ENCODE data around the gene TRPM8. TPM values are rescaled to one million over a fixed set of nuclear protein-coding genes. Genes with fewer than 3 reads are reported as not detected.
"Not testable (repeated sequence)": the region's sequence is repeated elsewhere in the genome, so short reads cannot be mapped to it uniquely, and the experiment has no call there.

TRPM8 gene
- total RNA-seq = not detected

DNA sequence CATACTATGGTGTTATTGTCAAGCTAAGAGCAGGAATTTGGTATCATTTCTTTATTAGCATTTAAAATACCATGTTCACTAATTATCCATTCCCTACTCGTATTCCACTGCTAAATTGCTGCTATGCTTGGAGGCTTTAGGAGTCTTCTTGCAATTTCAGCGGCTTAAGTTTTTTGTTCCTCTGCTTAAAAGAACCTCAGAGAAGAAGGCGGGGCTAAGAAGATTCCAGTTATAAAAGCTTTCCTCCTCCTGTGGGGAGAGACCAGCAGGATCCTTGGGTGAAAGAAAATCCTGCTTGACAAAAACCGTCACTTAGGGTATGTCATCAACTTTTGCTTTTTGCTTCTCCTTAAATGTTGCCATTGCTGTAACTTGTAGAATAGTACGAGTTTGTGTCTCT is at the start of gene TRPM8:
TSS of gene TRPM8 (plus strand) at position 258 of the 400 bp plus-strand sequence. CDS start 9,165 bp downstream, outside the sequence.
- no peaks in the 10 kb centered on the region for H3K9me3 ChIP-seq
- no peak within 1 kb of the TSS for H3K4me3 ChIP-seq
- no peak within 1 kb of the TSS for H3K27ac ChIP-seq
- no peaks in the 10 kb centered on the region for H3K4me1 ChIP-seq (ENCODE audit: control insufficient read depth in 1 of 2, low read depth in 2 of 2)
- no peaks in the 10 kb centered on the region for H3K27me3 ChIP-seq (replicated peaks; ENCODE audit: insufficient read depth)
- H3K36me3 ChIP-seq = no peaks in the 10 kb centered on the region
- TF ChIP-seq, protein P1, sequence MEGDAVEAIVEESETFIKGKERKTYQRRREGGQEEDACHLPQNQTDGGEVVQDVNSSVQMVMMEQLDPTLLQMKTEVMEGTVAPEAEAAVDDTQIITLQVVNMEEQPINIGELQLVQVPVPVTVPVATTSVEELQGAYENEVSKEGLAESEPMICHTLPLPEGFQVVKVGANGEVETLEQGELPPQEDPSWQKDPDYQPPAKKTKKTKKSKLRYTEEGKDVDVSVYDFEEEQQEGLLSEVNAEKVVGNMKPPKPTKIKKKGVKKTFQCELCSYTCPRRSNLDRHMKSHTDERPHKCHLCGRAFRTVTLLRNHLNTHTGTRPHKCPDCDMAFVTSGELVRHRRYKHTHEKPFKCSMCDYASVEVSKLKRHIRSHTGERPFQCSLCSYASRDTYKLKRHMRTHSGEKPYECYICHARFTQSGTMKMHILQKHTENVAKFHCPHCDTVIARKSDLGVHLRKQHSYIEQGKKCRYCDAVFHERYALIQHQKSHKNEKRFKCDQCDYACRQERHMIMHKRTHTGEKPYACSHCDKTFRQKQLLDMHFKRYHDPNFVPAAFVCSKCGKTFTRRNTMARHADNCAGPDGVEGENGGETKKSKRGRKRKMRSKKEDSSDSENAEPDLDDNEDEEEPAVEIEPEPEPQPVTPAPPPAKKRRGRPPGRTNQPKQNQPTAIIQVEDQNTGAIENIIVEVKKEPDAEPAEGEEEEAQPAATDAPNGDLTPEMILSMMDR (IDR thresholded peaks at IDR 0.05) = no peak
- ATAC-seq (ENCODE audit: insufficient number of reproducible peaks, low FRiP score, low read depth) (no peak), DNase-seq (ENCODE audit: low spot score) (no peak)

DNA sequence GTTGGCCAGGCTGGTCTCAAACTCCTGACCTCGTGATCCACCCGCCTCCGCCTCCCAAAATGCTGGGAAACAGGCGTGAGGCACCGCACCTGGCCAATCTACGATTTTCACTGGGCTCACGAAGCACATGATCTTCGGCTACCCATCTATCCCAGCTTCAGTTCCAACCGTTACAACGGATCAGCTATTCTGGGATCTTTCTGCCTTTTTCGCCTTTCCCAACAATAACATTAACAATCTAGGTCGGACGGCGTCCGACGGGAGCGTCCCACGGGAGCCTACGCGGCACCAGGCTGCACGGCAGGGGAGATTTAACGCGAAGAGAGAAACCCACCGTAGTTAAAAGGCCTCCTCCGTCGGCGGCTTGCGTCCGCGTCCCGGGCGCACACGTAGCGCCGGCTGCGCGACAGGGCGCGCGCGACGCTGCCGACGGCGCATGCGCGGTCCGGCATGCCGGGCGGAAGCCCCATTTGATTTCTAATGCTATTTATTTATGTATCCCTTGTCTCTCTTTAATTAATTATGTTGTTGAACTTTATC is 49.1 kb upstream of the TRPM8 start, which contains the start of gene MSL3B:
TSS of gene MSL3B (minus strand) at position 394 of the 540 bp plus-strand sequence.
- Histone ChIP-seq H3K4me1 (ENCODE audit: control insufficient read depth in 1 of 2, low read depth in 2 of 2) (no peaks in the 10 kb centered on the region), H3K4me3 (peak within 1 kb of the TSS; percentile 73), H3K36me3 (no peaks in the 10 kb centered on the region), H3K27ac (no peak within 1 kb of the TSS), H3K27me3 (replicated peaks; ENCODE audit: insufficient read depth) (no peaks in the 10 kb centered on the region), H3K9me3 (peaks cover 5% of the 10 kb centered on the region)
- TF ChIP-seq, protein P1 (IDR thresholded peaks at IDR 0.05) = no peak
- DNase-seq (ENCODE audit: low spot score) (no peak), ATAC-seq (ENCODE audit: insufficient number of reproducible peaks, low FRiP score, low read depth) (no peak)

DNA sequence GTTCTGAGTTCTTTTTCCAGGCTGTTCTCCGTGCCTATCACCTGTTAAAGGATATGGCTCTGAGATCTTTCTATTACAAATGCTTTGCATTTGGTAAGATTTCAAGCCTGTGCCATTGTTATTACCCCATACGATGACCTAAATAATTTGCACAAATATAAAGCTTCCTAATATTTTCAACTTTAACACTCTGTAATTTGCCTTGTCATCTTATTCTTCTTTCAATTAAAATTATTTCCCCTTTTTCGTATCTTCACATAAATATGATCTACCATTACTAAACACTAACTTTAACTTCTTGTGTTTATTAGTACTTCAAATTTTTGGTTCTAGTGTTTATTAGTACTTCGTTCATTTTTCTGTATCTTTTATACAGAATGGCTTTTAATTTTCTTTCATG is 45.7 kb upstream of the TRPM8 start:
- peaks cover 5% of the 10 kb centered on the region for H3K9me3 ChIP-seq
- H3K4me3 ChIP-seq = no peak overlapping the region
- no peaks in the 10 kb centered on the region for H3K36me3 ChIP-seq
- H3K4me1 ChIP-seq (ENCODE audit: control insufficient read depth in 1 of 2, low read depth in 2 of 2) = no peaks in the 10 kb centered on the region
- H3K27me3 ChIP-seq (replicated peaks; ENCODE audit: insufficient read depth) = no peaks in the 10 kb centered on the region
- no peak for ATAC-seq (ENCODE audit: insufficient number of reproducible peaks, low FRiP score, low read depth)
- no peak overlapping the region for H3K27ac ChIP-seq
- no peak for DNase-seq (ENCODE audit: low spot score)
- TF ChIP-seq, protein P1 (IDR thresholded peaks at IDR 0.05) = no peak

DNA sequence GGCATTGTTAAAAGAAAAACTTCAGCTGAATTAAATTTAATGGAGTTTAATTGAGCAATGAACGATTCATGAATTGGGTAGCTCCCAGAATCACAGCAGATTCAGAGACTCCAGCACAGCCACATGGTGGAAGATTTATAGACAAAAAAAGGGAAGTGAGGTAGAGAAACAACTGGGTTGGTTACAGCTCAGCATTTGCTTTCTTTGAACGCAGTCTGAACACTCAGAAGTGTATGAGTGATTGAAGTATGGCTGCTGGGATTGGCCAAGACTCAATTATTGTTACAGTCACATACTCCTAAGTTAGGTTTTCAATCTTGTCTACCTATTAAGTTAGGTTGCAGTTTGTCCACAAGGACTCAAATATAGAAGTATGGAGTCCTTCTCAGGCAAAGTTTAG is 45.0 kb upstream of the TRPM8 start:
- not testable (repeated sequence) for H3K27me3 ChIP-seq (replicated peaks; ENCODE audit: insufficient read depth); DNase-seq (ENCODE audit: low spot score); H3K4me3 ChIP-seq; H3K9me3 ChIP-seq; H3K27ac ChIP-seq; H3K4me1 ChIP-seq (ENCODE audit: control insufficient read depth in 1 of 2, low read depth in 2 of 2); ATAC-seq (ENCODE audit: insufficient number of reproducible peaks, low FRiP score, low read depth); H3K36me3 ChIP-seq

DNA sequence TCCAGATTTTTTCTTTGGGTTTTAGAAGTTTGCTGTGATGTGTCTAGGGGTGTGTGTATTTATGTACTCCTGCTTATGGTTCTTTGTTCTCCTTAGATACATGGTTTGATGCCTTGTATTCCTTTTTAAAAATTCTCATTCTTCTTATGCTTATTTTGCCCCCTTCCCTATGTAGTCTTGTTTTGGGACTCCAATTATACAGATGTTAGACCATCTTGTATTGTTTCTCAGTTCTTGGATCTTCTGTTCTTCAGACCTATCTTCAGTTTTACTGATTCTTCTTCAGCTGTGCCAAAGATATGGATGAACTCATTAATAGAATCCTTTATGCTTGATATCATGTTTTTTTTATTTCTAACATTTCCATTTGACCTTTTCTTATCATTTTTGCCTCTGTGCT is 34.8 kb upstream of the TRPM8 start:
- H3K4me1 ChIP-seq (ENCODE audit: control insufficient read depth in 1 of 2, low read depth in 2 of 2) = no peaks in the 10 kb centered on the region
- DNase-seq (ENCODE audit: low spot score) (no peak), ATAC-seq (ENCODE audit: insufficient number of reproducible peaks, low FRiP score, low read depth) (no peak)
- peaks cover 5% of the 10 kb centered on the region for H3K9me3 ChIP-seq
- no peak overlapping the region for H3K4me3 ChIP-seq
- no peaks in the 10 kb centered on the region for H3K27me3 ChIP-seq (replicated peaks; ENCODE audit: insufficient read depth)
- no peaks in the 10 kb centered on the region for H3K36me3 ChIP-seq
- no peak overlapping the region for H3K27ac ChIP-seq
- TF ChIP-seq, protein P1 (IDR thresholded peaks at IDR 0.05) = no peak

DNA sequence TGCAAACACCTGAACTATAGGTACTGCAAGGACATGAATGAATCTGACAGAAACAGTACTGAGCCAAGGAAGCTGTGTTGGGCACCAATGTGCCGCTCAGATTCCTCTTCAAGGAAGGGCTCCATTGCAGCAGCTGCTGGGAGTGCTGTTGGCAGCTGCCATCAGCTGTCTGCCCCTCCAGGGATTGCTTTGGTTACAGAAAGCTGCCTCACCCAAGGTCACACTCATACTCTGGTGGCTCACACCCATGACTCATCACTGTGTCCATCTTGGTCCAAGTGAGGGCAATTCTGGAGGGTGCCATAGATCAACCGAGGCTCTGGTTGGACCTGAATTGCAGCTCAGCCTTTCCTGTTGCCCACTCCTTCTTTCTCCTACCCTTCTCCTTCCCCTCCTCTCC is 24.4 kb upstream of the TRPM8 start:
- DNase-seq (ENCODE audit: low spot score) (no peak), ATAC-seq (ENCODE audit: insufficient number of reproducible peaks, low FRiP score, low read depth) (no peak)
- no peaks in the 10 kb centered on the region for H3K9me3 ChIP-seq
- no peaks in the 10 kb centered on the region for H3K36me3 ChIP-seq
- H3K27me3 ChIP-seq (replicated peaks; ENCODE audit: insufficient read depth) = no peaks in the 10 kb centered on the region
- no peak overlapping the region for H3K27ac ChIP-seq
- no peaks in the 10 kb centered on the region for H3K4me1 ChIP-seq (ENCODE audit: control insufficient read depth in 1 of 2, low read depth in 2 of 2)
- no peak overlapping the region for H3K4me3 ChIP-seq
- TF ChIP-seq, protein P1 (IDR thresholded peaks at IDR 0.05) = no peak

DNA sequence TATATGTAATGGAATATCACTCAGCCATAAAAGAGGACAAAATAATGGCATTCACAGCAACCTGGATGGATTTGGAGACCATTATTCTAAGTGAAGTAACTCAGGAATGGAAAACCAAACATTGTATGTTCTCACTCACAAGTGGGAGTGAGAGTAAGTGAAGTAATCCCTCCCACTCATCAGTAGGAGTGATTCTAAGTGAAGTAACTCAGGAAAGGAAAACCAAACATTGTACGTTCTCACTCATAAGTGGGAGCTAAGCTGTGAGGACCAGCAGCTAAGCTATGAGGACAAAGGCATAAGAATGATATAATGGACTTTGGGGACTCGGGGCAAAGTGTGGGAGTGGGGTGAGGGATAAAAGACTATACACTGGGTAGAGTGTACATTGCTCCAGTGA is 20.9 kb upstream of the TRPM8 start:
- ATAC-seq (ENCODE audit: insufficient number of reproducible peaks, low FRiP score, low read depth); DNase-seq (ENCODE audit: low spot score); H3K9me3 ChIP-seq; H3K27ac ChIP-seq; H3K27me3 ChIP-seq (replicated peaks; ENCODE audit: insufficient read depth); H3K4me3 ChIP-seq; H3K36me3 ChIP-seq; H3K4me1 ChIP-seq (ENCODE audit: control insufficient read depth in 1 of 2, low read depth in 2 of 2): not testable (repeated sequence)

Data from thoracic aorta (tissue), 2 donors.